ENCODE measurements around the gene FUT8.
"Not testable (repeated sequence)": the region's sequence is repeated elsewhere in the genome, so short reads cannot be mapped to it uniquely, and the experiment has no call there.

Gene FUT8

DNA sequence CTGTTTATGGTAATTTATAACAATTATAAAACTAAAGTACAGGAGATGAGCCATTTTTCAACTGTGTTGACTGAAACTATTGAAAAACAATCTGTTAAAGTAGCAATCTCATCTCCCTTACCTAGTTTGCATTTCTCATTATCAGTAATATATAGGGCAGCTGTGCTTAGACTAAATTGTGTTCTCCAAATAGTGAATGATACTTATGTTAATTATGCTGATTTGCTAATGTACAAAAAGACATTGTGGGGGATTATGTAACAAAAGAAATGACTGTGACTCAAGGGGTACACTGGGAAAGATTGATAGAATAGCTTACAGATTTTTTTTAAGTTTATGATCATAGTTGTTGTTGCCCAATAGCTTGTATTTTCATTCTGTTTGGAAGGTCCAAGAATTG is 207.7 kb downstream of the FUT8 start:
- no peak for DNase-seq (ENCODE audit: low read depth, low spot score)

DNA sequence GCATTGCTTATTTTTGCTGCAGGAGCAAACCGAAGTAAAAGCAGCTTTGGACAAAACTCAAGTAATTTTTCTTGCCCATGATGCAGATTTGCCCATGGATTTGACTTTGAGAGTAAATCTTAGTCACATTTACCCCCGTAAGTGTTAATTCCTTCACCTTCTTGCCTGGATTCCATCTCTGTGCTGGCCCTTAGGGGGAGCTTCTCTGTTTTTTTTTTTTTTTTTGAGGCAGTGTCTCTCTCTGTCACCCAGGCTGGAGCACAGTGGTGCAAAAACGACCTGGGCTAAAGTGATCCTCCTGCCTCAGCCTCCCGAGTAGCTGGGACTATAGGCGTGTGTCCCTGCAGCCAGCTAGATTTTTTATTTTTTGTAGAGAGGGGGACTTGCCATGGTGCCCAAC is 210.2 kb downstream of the FUT8 start:
- no peak for DNase-seq (ENCODE audit: low read depth, low spot score)

DNA sequence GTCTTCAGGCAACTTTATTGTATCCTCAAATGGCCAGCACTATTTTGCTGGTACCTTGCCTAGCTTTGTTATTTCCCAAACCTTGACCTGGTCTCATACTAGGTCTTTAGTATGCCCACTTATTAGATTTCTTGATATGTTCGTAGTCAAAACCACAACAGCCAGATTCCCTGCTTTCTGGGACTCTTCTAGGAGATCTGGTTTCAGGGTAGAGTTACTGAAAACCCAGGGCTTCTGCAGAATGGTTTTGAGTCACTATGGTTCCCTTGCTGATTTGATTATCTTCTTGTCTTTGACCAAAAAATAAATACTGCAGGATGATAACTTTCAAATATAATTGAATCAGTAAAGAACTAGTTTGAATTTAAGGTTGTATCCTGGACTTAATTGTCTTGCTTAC is 211.2 kb downstream of the FUT8 start:
- DNase-seq (ENCODE audit: low read depth, low spot score), result no peak

DNA sequence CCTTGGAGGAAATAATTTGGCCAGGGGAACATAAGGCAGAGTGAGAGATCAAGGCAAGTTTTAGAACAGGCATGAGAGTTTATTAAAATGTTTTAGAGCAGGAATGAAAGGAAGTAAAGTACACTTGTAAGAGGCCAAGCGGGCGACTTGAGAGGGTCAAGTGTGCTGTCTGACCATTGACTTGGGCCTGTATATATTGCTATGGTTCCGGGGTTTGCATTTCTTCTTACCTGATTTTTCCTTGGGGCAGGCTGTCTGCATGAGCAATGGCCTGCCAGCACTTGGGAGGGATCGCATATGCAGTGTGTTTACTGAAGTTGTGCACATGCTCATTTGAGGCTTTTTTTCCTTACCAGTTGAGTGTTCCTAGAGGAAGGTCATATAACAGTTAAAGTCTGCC is 214.8 kb downstream of the FUT8 start:
- DNase-seq (ENCODE audit: low read depth, low spot score), result no peak

DNA sequence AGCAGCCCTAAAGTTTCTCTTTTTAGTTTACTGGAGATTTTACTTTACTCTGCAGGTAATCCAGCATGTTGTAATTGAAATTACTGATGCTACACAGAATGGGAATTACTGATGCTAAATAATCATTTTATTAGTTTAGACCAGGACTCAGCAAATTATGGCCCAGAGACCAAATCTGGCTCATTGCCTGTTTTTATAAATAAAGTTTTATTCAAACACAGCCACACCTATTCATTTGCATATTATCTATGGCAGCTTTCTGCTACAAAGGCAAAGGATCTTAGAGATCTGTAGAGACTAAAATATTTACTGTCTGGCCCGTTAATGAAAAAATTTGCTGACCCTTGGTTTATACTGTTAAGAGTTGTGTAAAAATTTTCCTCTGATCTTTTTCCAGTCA is 216.1 kb downstream of the FUT8 start:
- no peak for DNase-seq (ENCODE audit: low read depth, low spot score)

DNA sequence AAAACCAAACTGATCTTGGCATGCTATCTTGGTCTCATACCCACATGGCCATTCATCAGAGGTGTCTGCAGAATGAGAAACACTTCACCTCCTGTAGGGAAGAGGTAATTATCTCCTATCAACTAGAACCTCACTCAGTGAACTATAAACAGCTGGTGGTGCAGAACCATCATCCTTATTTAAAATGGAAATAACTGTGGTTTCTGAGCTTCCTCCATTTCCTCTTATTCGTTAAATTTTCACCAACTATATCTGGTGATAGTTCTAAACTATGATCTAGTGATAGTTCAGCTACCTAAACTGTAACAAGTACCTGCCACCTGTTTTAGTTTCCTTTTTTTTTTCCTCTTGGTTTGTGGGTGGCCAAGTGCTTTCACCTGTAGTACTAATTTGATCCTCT is 218.5 kb downstream of the FUT8 start:
- DNase-seq (ENCODE audit: low read depth, low spot score), result no peak

DNA sequence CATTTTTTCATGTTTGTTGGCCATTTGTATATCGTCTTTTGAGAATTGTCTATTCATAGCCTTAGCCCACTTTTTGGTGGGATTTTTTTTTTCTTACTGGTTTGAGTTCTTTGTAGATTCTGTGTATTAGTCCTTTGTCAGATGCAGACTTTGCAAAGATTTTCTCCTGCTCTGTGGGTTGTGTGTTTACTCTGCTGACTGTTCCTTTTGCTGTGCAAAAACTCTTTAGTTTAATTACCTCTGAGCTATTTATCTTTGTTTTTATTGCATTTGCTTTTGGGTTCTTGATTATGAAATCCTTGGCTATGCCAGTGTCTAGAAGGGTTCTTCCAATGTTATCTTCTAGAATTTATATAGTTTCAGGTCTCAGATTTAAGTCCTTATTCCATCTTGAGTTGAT is 220.0 kb downstream of the FUT8 start:
- no peak for DNase-seq (ENCODE audit: low read depth, low spot score)

DNA sequence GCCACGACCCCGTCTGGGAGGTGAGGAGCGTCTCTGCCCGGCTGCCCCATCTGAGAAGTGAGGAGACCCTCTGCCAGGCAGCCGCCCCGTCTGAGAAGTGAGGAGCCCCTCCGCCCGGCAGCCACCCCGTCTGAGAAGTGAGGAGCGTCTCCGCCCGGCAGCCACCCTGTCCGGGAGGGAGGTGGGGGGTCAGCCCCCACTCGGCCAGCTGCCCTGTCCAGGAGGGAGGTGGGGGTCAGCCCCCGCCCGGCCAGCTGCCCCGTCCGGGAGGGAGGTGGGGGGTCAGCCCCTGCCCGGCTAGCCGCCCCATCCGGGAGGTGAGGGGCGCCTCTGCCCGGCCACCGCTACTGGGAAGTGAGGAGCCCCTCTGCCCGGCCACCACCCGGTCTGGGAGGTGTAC is 221.1 kb downstream of the FUT8 start:
- not testable (repeated sequence) for DNase-seq (ENCODE audit: low read depth, low spot score)

DNA sequence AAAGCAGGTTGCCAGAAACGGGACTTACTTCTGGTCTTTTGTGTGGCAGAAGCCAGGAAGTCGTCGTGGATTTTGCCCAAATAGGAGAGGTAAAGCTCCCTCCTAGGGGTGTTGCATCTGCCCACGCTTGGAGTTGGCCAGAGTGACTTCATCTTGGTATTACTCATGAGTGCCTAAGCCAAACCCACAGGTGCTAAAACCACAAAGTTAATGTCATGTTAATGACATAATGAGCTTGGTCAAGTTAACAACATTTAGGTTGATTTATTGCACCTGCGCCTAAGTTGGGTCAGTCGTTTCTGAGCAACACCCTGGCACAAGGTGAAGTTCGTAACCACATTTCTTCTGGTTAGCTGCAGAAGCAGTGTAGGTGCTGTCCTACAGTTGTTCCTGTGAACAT is 225.2 kb downstream of the FUT8 start:
- no peak for DNase-seq (ENCODE audit: low read depth, low spot score)

DNA sequence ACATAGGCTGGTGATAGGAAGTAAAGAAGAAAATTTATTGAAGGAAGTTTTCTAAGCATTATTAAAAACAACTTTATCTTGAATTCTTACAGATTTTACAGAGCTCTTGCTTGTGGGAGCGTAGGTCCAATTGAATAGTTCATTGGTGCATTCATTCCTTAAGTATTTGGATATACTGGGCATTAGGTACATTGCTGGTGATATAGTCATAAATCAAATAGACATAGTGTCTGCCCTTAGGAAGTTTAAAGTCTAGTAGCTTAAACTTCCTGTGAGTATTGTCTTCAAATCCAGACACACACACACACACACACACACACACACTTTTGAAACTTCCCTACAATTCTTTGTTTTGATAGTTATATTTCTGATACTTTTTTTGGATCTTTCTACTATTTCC is 226.7 kb downstream of the FUT8 start:
- DNase-seq (ENCODE audit: low read depth, low spot score), result no peak

DNA sequence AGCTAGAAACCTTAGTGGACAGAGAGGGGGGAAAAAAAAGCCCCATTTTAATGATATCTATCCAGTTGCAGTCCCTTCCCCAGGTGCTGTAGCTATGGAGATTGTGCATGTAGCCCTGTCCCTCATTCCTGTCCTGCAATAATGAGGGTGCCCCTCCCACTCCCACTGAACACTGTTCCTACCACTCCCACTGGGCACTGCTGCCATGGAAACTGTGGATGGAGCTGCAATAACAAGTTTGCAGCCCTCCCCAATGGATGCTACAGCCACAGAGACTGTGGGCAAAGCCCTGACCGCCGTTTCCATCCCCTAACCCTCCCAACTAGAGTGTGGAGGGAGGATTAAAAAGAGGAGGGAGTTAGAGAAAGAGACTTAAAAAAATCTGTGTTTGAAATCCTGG is 238.3 kb downstream of the FUT8 start:
- no peak for DNase-seq (ENCODE audit: low read depth, low spot score)

DNA sequence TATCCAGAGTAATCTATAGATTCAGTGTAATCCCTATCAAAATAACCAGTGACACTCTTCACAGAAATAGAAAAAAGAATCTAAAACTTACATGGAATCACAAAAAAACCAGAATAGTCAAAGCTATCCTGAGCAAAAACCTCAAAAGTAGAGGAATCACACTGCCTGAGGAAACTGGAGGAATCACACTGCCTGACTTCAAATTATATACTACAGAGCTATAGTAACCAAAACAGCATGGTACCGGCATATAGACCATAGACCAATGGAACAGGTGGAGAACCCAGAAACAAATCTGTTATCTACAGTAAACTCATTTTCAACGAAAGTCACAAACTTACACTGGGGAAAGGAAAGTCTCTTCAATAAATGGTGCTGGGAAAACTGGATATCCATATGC is 244.0 kb downstream of the FUT8 start:
- DNase-seq (ENCODE audit: low read depth, low spot score), result no peak

DNA sequence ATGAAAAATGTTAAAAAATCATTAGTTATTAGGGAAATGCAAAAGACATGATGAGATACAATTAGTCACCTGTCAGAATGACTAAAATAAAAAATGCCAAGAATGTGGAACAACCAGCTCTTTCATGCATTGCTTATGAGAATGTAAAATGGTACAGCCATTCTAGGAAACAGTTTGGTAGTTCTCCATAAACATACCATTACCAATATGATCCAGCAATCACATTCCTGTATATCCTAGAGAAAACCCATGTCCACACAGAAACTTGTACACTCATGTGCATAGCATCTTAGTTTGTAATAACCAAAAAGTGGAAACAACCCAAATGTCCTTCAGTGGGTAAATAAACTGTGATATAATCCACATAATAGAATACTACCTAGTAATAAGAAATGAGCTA is 245.7 kb downstream of the FUT8 start:
- DNase-seq (ENCODE audit: low read depth, low spot score), result no peak

DNA sequence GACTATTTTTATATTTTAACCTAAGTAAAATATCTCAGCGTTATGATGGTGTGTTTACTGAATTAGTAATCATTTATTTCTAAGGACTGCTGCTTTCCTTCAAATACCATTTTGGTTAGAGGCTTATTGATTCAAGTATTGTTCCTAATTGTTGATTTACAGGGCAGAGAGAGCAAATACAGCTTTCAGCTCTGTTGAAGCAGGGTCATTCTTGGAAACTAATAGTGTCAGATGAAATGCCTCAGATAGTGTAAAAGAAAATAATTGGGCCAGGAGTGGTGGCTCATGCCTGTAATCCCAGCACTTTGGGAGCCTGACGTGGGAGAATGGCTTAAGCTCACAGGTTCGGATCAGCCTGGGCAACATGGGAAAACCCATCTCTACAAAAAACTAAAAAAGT is 249.3 kb downstream of the FUT8 start:
- DNase-seq (ENCODE audit: low read depth, low spot score), result no peak

DNA sequence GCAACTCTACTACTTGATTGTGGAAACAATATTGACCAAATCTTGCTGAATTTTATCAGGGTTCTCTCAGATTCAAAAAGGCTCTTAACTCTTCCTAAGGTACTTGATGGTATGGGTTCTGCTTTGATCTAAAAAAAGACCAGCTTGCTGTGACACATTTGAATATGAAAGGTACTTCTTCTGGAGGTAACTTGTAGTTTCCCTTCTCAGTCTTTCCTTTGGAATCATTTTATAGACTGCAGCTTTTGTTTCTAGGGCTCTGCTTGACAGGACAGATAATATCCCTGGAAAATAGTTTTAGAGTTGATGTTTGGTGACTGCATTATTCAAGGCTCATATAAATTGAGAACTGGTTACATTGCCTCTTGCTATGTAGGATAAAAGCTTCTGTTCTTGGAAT is 251.9 kb downstream of the FUT8 start:
- DNase-seq (ENCODE audit: low read depth, low spot score), result no peak

DNA sequence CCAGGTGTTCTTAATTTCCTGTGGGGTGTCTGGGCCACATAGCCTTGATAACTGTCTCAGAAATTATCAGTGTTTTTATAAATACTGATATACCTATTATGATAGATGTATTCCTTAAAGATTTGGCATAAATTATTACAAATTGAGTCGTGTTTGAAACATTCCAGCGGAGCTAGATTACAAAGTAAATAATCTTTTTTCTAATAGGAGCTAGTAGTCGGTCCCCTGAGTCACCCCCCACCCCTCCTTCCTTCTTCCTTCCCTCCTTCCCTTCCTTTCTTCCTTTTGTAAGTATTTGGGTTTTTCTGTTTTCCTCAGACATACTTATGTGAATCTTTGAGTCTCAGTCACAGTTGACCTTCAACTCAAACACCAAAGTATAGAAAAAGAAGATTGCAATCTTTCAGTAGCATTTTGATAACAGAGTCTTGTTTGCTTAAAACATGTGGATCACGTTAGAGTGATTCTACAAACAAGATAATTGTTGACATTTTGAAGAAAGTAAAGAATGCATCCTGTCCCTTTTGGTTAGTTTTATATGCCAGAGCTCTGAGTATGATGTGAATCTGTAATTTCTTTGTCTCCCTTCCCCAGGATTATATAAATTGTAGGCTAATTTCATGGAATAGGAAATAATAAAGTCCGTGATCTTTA is 264.0 kb downstream of the FUT8 start:
- no peak for DNase-seq (ENCODE audit: low read depth, low spot score)

DNA sequence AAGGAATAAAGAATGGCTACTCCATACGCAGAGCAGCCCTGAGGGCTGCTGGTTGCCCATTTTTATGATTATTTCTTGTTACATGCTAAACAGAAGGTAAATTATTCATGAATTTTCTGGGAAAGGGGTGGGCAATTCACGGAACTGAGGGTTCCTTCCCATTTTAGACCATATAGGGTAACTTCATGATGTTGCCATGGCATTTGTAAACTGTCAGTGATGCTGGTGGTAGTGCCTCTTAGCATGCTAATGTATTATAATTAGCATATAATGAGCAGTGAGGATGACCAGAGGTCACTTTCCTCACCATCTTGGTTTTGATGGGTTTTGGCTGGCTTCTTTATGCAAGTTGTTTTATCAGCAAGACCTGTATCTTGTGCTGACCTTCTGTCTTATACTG is 273.0 kb downstream of the FUT8 start:
- no peak for DNase-seq (ENCODE audit: low read depth, low spot score)

DNA sequence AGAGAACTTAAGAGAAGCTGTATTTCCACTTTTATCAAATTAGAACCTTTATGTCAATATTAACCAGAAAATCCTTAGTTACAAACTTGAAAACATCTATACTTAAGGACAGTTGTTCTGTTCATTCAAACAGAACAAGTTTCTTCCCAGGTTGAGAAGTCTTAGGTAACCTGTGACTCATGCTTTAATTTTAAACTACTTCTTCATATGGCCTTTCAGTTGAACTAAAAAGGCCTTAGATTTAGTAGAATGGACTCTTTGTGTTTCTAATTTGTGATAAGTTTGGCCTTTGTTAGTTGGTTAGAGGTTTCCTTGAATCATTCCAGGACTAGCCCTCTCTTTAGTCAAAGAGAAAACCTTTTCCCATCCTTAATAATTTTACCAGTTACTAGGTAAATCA is 274.2 kb downstream of the FUT8 start:
- DNase-seq (ENCODE audit: low read depth, low spot score), result no peak

DNA sequence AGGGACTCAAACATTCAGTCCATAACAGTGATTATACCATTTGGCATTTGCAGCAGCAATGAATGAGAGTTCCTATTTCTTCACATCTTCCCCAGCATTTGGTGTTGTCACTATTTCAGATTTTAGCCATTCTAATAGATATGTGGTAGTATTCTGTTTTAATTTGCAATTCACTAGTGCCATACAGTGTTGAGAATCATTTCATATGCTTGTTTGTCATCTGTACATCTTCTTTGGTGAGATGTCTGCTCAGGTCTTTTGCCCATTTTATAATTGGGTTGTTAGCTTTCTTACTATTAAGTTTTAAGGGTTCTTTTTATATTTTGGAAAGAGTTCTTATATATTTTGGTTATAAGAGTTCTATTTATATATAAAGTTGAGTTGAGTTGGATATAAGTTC is 276.5 kb downstream of the FUT8 start:
- no peak for DNase-seq (ENCODE audit: low read depth, low spot score)

DNA sequence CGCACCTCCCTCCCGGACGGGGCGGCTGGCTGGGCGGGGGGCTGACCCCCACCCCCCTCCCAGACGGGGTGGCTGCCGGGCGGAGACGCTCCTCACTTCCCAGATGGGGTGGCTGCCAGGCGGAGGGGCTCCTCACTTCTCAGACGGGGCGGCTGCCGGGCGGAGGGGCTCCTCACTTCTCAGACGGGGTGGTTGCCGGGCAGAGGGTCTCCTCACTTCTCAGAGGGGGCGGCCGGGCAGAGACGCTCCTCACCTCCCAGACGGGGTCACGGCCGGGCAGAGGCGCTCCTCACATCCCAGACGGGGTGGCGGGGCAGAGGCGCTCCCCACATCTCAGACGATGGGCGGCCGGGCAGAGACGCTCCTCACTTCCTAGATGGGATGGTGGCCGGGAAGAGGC is 280.0 kb downstream of the FUT8 start:
- not testable (repeated sequence) for DNase-seq (ENCODE audit: low read depth, low spot score)

DNA sequence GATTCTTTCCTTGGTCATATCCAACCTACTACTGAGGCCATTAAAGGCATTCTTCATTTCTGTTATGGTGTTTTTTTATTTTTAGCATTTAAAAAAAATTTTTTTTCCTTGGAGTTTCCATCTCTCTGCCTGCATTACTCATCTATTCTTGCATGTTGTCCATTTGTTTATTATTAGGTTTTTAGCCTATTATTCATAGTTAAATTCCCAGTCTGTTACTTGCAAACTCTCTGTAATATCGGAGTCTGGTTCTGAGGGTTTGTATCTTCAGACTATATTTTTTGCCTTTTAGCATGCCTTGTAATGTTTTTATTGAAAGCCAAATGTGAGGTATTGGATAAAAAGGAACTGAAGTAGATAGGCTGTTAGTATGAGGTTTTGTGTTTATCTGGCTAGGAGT is 284.3 kb downstream of the FUT8 start:
- DNase-seq (ENCODE audit: low read depth, low spot score), result no peak

DNA sequence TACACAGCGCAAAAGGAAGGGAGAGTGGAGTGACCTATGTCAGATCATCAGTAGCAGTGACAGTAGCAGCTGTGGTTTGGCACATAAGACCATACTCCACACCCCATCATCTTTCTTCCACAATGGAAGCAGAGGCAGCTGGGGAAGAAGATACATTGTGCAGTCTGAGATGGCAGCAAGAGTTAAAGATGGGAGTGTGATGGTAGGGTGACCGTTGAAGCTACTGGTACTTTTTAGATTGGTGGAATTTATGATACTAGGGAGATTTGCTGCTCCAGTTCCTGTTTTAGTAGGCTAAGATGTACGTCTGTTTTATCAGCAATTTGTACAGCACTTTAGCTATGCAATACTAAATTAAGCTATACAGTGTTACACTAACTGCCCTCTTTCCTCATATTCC is 291.0 kb downstream of the FUT8 start:
- no peak for DNase-seq (ENCODE audit: low read depth, low spot score)

DNA sequence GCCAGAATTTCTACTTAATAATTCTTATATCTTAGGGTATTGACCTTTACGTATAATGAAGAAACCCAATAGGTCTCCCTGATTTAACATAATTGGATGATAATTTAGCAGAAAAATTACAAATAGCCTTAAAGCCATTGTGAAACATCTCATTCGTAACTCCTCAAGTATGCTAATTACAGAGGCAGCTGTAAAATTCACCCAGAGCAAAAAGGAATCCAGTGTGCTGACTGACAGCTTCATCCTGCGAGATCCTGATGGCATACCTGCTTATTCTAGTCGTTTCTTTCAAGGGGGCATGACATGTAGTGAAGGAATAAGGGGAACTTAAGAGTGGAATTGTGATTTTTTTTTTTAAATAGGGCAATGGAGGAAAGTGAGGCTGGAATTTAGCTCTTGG is 291.5 kb downstream of the FUT8 start:
- no peak for DNase-seq (ENCODE audit: low read depth, low spot score)

DNA sequence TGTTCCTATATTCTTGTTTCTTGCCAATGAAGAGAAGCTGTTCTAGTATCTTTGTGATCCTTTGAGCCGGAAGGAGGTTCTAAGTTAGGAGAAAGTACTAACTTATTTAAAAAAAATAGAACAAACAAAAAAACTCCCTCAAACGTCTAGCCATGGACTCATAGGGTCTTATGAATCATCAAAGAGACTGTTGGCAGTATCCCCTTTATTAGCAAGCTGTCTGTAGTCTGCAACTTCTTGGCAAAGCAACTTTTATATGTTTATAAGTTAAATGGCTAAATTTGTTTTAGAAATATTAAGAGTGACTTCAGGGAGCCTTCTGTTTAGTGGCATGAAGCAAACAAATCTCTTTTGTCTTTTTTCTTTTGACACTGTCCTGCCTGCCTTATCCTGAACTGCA is 291.9 kb downstream of the FUT8 start:
- DNase-seq (ENCODE audit: low read depth, low spot score), result no peak

DNA sequence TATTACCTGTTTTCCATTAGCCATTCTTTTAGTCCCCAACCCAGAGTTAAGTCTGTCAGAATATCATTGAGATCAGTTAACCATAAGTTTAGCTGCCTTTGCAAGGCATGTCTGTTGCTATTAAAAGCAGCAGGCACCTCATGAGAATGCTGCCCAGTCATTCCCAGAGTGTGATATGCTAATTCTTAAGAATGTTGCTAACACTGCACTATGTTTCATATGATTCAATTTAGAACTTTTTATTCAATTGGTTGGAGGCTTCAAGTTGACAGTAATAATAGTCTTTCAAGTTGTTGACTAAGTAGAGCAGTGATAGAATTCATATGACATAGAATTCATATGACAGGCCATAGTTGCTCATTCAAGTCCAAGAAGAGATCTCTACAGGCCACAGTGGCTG is 292.3 kb downstream of the FUT8 start:
- no peak for DNase-seq (ENCODE audit: low read depth, low spot score)

Data from brain pericyte (primary cell).